Brain microvascular endothelial cell (primary cell): ENCODE data around the gene KRTAP10-11.

Source experiments
- DNase-seq: peaks from one replicate; pipeline ENCODE4 v3.0.0-alpha.2; 2020
- H3K27ac ChIP-seq: fragments of 250-450 bp; sonication (Bioruptor Pico); 2 replicates; pipeline ENCODE4 v1.5.1; 2020; ENCODE audit warnings: mild to moderate bottlenecking, moderate library complexity
- H3K27me3 ChIP-seq: fragments of 250-450 bp; sonication (Bioruptor Pico); replicated peaks from 2 replicates; pipeline ENCODE4 v1.5.1; 2020; ENCODE audit warnings: mild to moderate bottlenecking
- H3K36me3 ChIP-seq: fragments of 250-450 bp; sonication (Bioruptor Pico); replicated peaks from 2 replicates; pipeline ENCODE4 v1.5.1; 2020; ENCODE audit warnings: mild to moderate bottlenecking
- H3K4me3 ChIP-seq: 2 replicates; pipeline ENCODE4 v1.5.1; 2011; ENCODE audit warnings: low read depth, mild to moderate bottlenecking, control low read depth, low read length, moderate library complexity
- in situ Hi-C: cut with HindIII; loops from 2 replicates; pipeline ENCODE4 v1.10.0; 2017; ENCODE audit warnings: low sequenced_read_pairs, low pct_ligation_motif_present
- TF ChIP-seq, protein P1 (sequence below): IDR thresholded peaks from 2 replicates; pipeline ENCODE4 v1.5.1; 2011; ENCODE audit warnings: low read depth, mild to moderate bottlenecking, moderate library complexity, low read length, control low read depth, inconsistent platforms; ENCODE audit errors: missing control alignments

Gene KRTAP10-11

DNA sequence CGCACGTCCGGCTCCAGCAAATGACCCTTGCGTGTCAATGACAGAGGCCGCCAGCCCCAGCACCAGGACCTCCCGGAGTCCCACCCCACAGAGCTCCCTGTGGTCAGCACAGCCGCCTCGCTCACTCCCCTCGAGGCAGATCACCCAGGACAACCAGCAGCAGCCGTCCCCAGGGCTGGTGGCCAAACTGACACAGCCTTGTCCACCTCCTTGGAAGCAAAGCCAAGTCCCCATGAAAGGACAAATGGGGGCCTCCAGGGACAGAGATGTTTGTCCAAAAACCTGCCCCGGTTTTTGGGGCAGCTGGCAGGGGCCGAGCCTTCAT lies 6.9 kb upstream of the KRTAP10-11 start:
- in situ Hi-C loops: no loop called here
- TF ChIP-seq, protein P1, sequence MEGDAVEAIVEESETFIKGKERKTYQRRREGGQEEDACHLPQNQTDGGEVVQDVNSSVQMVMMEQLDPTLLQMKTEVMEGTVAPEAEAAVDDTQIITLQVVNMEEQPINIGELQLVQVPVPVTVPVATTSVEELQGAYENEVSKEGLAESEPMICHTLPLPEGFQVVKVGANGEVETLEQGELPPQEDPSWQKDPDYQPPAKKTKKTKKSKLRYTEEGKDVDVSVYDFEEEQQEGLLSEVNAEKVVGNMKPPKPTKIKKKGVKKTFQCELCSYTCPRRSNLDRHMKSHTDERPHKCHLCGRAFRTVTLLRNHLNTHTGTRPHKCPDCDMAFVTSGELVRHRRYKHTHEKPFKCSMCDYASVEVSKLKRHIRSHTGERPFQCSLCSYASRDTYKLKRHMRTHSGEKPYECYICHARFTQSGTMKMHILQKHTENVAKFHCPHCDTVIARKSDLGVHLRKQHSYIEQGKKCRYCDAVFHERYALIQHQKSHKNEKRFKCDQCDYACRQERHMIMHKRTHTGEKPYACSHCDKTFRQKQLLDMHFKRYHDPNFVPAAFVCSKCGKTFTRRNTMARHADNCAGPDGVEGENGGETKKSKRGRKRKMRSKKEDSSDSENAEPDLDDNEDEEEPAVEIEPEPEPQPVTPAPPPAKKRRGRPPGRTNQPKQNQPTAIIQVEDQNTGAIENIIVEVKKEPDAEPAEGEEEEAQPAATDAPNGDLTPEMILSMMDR: no peak
- H3K36me3 ChIP-seq: no peaks in the 10 kb centered on the region
- no peak for DNase-seq
- H3K27ac ChIP-seq: no peak overlapping the region
- H3K27me3 ChIP-seq: no peaks in the 10 kb centered on the region
- H3K4me3 ChIP-seq: no peak overlapping the region

DNA sequence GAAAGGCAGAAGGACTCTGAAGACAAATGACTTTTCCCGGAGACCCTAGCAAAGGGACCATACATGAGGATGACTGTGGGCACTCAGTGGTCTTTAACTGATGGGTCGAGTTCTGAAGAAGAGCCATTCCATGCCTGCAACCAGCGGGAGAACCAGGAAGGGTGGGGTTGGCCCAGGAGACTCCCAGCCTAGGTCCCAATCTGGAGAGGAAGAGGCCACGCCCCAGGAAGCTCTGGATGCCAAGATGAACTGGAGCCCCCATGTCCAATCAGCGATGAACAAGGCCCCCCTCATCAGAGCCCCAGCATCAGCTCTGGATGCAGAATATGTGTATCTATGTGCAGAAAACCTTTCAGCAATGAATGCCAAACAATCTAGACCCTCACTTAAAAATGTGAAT lies 5.5 kb upstream of the KRTAP10-11 start:
- in situ Hi-C loops: no loop called here
- TF ChIP-seq, protein P1: no peak

DNA sequence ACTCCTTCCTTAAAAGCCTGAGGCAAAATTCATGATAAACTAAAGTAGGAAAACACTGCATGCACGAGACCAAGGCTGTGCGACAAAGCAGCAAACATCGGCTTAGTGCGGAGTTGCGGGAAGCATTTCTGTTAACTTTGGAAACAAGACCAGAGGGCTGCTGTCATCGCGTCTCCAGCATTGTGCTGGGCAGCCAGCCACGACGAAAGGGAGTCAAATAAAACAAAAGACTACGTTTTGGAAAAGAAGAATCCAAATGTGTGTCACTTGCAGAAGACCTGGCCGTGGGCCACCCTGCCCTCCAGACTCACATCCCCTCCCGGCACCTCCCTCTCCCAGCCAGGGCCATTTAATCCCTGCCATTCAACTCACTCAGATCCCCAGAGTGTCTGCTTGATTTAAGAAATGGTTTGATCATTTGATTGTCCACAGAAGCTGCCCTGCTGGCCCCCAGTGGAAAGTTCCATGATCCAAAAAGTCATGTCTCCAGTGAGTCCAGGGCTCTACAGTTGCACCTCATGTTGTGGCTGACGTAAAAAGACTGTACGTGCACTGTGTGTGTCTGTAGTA lies 2.4 kb upstream of the KRTAP10-11 start:
- Histone ChIP-seq H3K36me3 (no peaks in the 10 kb centered on the region), H3K4me3 (no peak overlapping the region), H3K27ac (no peak overlapping the region), H3K27me3 (no peaks in the 10 kb centered on the region)
- in situ Hi-C loops: no loop called here
- TF ChIP-seq, protein P1: no peak
- no peak for DNase-seq

More for the DNA sequence above, 5.5 kb upstream of the KRTAP10-11 start:
- Histone ChIP-seq H3K4me3 (no peak overlapping the region), H3K27me3 (no peaks in the 10 kb centered on the region), H3K36me3 (no peaks in the 10 kb centered on the region), H3K27ac (no peak overlapping the region)
- DNase-seq: no peak

DNA sequence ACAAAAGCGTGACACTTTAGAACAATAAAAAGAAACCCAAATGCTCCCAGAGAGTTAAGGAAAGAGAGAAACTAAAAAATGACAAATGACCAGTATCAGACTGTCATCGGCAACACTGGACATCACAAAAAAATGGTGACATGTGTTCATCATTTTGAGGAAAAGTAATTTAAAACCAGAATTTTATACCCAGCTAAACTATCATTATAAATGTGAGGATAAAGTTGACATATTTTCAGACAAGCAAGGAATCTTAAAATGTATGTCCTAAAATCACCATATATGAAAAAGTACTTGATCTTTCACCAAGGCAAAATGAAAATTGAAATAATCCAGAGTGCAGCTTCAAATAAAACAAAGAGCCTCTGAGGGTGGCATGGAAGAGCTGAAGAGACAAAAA lies 1.3 kb upstream of the KRTAP10-11 start:
- Histone ChIP-seq H3K27me3 (no peaks in the 10 kb centered on the region), H3K27ac (no peak overlapping the region), H3K4me3 (no peak overlapping the region), H3K36me3 (no peaks in the 10 kb centered on the region)
- in situ Hi-C loops: no loop called here
- no peak for DNase-seq
- TF ChIP-seq, protein P1: no peak

DNA sequence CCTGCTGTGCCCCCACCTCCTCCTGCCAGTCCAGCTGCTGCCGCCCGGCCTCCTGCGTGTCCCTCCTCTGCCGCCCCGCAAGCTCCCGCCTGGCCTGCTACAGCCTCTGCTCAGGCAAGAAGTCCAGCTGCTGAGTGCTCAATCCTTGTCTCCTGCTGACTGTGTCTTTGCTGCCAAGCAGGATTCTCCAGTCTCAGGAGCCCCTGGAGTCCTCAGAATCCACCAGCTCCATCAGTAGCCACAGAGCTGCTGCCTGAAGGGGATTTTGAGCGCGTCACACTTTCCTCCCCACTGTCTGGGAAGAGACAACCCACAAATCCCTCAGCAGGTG lies 973 bp downstream of the KRTAP10-11 start:
- no peak for DNase-seq
- Histone ChIP-seq H3K27ac (no peak overlapping the region), H3K4me3 (no peak overlapping the region), H3K27me3 (no peaks in the 10 kb centered on the region), H3K36me3 (no peaks in the 10 kb centered on the region)
- TF ChIP-seq, protein P1: no peak
- in situ Hi-C loops: no loop called here

DNA sequence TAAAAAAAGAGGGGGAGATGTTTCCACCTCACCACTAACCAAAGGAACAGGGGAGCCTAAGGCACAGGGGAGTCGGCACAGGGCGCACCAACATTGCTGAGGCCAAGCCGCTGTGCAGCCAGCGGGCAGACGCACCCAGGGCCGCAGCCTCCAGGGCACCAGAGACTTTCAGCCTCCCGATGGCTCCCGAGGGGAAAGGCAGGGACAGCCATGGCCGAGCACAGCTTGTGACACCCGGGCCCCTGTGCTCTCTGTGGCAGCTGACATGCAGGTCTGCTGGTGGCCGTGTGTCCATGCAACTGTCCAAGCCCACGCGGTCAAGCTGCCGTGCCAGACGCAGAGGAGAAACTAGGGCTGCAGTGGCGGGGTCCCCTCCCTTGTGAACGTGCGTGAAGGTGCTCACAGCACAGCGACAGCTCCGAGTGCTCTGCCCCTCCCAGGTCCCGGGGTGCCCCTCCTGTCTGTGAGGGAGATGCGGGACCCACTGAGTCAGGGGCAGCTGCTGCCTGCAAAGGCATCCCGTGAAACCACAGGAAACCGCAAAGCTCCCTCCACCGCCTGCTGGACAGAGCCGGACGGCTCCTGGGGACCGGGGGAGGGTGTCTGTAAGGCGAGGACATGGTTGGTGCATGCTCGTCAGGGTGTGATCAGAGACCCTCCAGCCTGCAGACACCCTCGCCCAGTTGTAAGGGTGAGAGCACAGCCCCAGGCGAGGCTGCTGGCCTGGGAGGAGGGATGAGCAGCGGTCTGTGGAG lies 2.5 kb downstream of the KRTAP10-11 start:
- TF ChIP-seq, protein P1: no peak
- H3K27ac ChIP-seq: no peak overlapping the region
- H3K27me3 ChIP-seq: no peaks in the 10 kb centered on the region
- no peak for DNase-seq
- in situ Hi-C loops: no loop called here
- H3K36me3 ChIP-seq: no peaks in the 10 kb centered on the region
- H3K4me3 ChIP-seq: no peak overlapping the region
